NCI-H2107 treated with DMSO at 0.1 percent for 48 hours (cell line): ENCODE data around the gene CNTNAP5.

Experiments used
- DNase-seq: peaks from one replicate; lab custom pipeline; 2025; ENCODE audit not compliant: unreplicated experiment; lab: John Stamatoyannopoulos, UW

CNTNAP5 gene

GRCh38 chr2:124151691-124152090 lies 126.6 kb downstream of the CNTNAP5 start:
- DNase-seq = no peak

GRCh38 chr2:124153713-124154112 lies 128.6 kb downstream of the CNTNAP5 start:
- DNase-seq = no peak

GRCh38 chr2:124159166-124159565 lies 134.1 kb downstream of the CNTNAP5 start:
- DNase-seq = no peak

- DNase-seq = no peak
Measured at GRCh38 chr2:124161542-124161941, 136.5 kb downstream of the CNTNAP5 start.

- no peak for DNase-seq
Measured at GRCh38 chr2:124162256-124162655, 137.2 kb downstream of the CNTNAP5 start.

GRCh38 chr2:124163840-124164239 lies 138.8 kb downstream of the CNTNAP5 start:
- DNase-seq = no peak

GRCh38 chr2:124165698-124166097 lies 140.6 kb downstream of the CNTNAP5 start:
- no peak for DNase-seq

- no peak for DNase-seq
Measured at GRCh38 chr2:124171472-124172063, 146.5 kb downstream of the CNTNAP5 start.

- DNase-seq = no peak
Measured at GRCh38 chr2:124178719-124179118, 153.6 kb downstream of the CNTNAP5 start.

- no peak for DNase-seq
Measured at GRCh38 chr2:124180635-124181034, 155.5 kb downstream of the CNTNAP5 start.

- no peak for DNase-seq
Measured at GRCh38 chr2:124186801-124187200, 161.7 kb downstream of the CNTNAP5 start.

- DNase-seq = no peak
Measured at GRCh38 chr2:124187948-124188347, 162.9 kb downstream of the CNTNAP5 start.

GRCh38 chr2:124193706-124194105 lies 168.6 kb downstream of the CNTNAP5 start:
- DNase-seq = no peak

GRCh38 chr2:124201713-124202112 lies 176.6 kb downstream of the CNTNAP5 start:
- DNase-seq = no peak

GRCh38 chr2:124209441-124209840 lies 184.4 kb downstream of the CNTNAP5 start:
- no peak for DNase-seq

- no peak for DNase-seq
Measured at GRCh38 chr2:124211461-124211860, 186.4 kb downstream of the CNTNAP5 start.

GRCh38 chr2:124213977-124214587 lies 189.0 kb downstream of the CNTNAP5 start:
- DNase-seq = no peak

- no peak for DNase-seq
Measured at GRCh38 chr2:124246170-124246569, 221.1 kb downstream of the CNTNAP5 start.

GRCh38 chr2:124248386-124248785 lies 223.3 kb downstream of the CNTNAP5 start:
- no peak for DNase-seq

GRCh38 chr2:124250433-124250832 lies 225.3 kb downstream of the CNTNAP5 start:
- DNase-seq = peak; percentile 7

GRCh38 chr2:124254621-124255020 lies 229.5 kb downstream of the CNTNAP5 start:
- DNase-seq = no peak

GRCh38 chr2:124257120-124257519 lies 232.0 kb downstream of the CNTNAP5 start:
- DNase-seq = no peak
